Measurements from ENCODE around the gene HNRNPF.

Gene HNRNPF

DNA sequence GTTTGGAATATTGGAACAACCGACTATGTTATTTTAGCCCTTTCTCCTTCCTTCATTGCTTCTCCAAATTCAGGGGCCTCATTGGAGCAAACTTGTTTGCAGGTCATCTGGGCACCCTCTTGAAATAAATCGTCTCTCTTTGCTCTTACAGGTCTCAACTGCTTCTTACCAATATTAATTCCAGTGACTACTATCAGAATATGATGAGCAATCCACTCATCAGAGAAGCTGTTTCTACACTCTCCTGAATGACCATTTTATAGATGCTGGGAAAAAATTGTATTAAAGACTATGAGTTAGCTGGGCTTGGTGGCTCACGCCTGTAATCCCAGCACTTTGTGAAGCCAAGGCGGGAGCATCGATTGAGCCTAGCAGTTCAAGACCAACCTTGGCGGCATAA is 12.5 kb upstream of the HNRNPF start:
- TF ChIP-seq, protein P1, sequence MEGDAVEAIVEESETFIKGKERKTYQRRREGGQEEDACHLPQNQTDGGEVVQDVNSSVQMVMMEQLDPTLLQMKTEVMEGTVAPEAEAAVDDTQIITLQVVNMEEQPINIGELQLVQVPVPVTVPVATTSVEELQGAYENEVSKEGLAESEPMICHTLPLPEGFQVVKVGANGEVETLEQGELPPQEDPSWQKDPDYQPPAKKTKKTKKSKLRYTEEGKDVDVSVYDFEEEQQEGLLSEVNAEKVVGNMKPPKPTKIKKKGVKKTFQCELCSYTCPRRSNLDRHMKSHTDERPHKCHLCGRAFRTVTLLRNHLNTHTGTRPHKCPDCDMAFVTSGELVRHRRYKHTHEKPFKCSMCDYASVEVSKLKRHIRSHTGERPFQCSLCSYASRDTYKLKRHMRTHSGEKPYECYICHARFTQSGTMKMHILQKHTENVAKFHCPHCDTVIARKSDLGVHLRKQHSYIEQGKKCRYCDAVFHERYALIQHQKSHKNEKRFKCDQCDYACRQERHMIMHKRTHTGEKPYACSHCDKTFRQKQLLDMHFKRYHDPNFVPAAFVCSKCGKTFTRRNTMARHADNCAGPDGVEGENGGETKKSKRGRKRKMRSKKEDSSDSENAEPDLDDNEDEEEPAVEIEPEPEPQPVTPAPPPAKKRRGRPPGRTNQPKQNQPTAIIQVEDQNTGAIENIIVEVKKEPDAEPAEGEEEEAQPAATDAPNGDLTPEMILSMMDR (IDR thresholded peaks at IDR 0.05; ENCODE audit: low read depth, low read length, missing control alignments), result no peak
- Histone ChIP-seq H3K27me3 (replicated peaks) (no peaks in the 10 kb centered on the region), H3K4me3 (ENCODE audit: low read depth, low read length) (no peak overlapping the region), H3K27ac (no peak overlapping the region), H3K36me3 (replicated peaks) (no peaks in the 10 kb centered on the region)
- in situ Hi-C loops (cut with HindIII; ENCODE audit: low pct_ligation_motif_present, low sequenced_read_pairs), result no loop called here
- DNase-seq, result no peak

DNA sequence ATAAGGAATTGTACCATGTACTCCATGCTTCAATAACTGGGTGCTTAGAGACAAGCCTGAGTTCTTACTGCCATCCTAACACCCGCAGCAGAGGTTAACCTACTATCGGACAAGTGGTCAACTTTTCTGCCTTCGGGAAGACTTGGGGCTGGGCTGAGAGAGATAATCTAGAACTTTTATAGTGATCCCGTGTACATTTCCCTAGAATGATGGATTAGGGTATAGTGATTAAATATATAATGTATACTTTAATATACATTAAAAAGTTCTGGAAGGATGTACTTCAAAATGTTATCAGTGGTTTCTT is 12.2 kb upstream of the HNRNPF start:
- DNase-seq, result no peak
- H3K27ac ChIP-seq, result peak overlapping the region; percentile 85
- no peaks in the 10 kb centered on the region for H3K27me3 ChIP-seq (replicated peaks)
- TF ChIP-seq, protein P1 (IDR thresholded peaks at IDR 0.05; ENCODE audit: low read depth, low read length, missing control alignments), result no peak
- no peaks in the 10 kb centered on the region for H3K36me3 ChIP-seq (replicated peaks)
- in situ Hi-C loops (cut with HindIII; ENCODE audit: low pct_ligation_motif_present, low sequenced_read_pairs), result no loop called here
- peak overlapping the region; percentile 61 for H3K4me3 ChIP-seq (ENCODE audit: low read depth, low read length)

DNA sequence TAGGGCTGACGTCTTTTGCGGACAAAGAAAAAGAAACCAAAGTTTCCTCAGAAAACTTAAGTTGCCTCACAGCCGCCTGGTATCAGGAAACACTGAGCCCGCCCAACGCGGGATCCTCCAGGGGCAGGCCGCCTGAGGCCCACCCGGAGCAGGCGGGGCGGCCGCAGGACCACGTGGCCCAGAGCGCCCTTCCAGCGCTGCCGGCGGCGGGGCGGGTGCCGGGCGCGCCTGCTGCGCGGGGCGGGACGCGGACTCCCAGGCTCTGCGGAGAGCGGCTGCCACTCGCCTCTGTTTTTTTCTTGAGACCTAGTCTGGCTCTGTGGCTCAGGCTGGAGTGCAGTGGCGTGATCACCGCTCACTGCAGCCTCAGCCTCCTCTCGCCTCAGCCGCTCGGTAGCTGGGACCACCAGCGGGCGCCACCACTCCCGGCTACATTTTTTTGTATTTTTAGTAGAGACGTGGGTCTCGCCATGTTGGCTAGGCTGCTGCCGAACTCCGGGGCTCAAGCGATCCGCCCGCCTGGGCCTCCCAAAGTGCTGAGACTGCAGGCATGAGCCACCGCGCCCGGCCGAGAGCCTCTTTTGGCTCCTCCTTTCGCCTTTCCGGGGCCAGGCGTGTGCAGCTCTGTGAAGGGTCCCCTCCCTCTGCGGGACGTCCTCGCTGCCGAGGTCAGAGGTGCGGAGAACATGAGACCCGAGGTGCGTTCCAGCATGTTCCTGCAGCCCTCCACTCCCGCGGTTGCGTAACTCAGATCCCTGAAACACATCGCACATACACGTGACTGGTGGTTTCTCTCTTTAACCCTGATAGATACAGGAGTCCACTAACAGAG is 11.6 kb upstream of the HNRNPF start:
- TF ChIP-seq, protein P1 (IDR thresholded peaks at IDR 0.05; ENCODE audit: low read depth, low read length, missing control alignments), result peak; percentile 50
- H3K27ac ChIP-seq, result peak overlapping the region; percentile 85
- no peaks in the 10 kb centered on the region for H3K36me3 ChIP-seq (replicated peaks)
- in situ Hi-C loops (cut with HindIII; ENCODE audit: low pct_ligation_motif_present, low sequenced_read_pairs), result no loop called here
- H3K27me3 ChIP-seq (replicated peaks), result no peaks in the 10 kb centered on the region
- H3K4me3 ChIP-seq (ENCODE audit: low read depth, low read length), result peak overlapping the region; percentile 61
- DNase-seq, result peak; percentile 63

DNA sequence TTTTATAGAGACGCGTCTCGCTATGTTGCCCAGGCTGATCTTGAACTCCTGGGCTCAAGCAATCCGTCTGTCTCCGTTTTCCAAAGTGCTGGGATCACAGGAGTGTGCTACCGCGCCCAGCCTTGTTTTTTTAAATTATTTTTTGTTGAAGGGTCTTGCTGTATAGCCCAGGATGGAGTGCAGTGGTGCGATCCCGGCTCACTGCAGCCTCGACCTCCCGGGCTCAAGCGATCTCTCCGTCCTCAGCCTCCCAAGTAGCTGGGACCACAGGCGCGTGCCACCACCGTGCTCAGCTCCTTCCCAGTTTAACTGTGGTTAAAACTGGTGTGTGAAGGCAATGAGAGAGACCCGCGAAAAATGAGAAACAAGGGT is 11.0 kb upstream of the HNRNPF start:
- DNase-seq, result no peak
- Histone ChIP-seq H3K27me3 (replicated peaks) (no peaks in the 10 kb centered on the region), H3K36me3 (replicated peaks) (no peaks in the 10 kb centered on the region), H3K27ac (peak overlapping the region; percentile 85), H3K4me3 (ENCODE audit: low read depth, low read length) (peak overlapping the region; percentile 61)
- in situ Hi-C loops (cut with HindIII; ENCODE audit: low pct_ligation_motif_present, low sequenced_read_pairs), result no loop called here
- TF ChIP-seq, protein P1 (IDR thresholded peaks at IDR 0.05; ENCODE audit: low read depth, low read length, missing control alignments), result no peak

DNA sequence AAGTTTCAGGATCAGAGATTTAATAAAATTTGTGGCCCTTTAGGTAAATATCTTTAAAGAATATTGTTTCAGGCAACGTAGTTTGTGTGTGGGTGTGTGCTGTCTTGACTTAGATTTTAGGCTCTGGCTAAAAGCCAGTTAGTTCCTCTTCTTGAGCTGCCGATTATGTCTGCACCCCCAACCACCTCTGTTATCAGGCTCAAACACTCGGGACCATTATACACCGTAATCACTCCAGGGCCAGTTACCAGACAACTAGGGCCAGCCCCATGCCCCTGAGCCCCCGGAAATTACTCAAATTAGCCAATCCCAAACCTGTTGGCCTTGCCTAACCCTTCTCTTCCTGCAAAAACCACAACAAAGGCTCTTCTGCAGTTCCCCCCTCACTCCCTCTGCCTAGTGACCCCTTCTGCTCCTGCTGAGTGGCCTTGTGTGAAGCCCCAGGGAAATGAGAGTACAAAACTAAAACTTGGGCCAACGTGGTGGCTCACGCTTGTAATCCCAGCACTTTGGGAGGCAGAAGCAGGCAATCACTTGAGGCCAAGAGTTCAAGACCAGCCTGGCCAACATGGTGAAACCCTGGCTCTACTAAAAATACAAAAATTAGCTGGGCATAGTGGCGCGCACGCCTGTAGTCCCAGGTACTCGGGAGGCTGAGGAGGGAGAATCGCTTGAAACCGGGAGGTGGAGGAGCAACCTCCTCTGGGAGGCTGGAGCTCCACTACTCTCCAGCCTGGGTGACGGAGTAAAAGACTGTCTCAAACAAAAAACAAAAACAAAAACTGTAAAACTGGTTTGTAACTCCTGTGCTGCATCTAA is 9.2 kb upstream of the HNRNPF start:
- Histone ChIP-seq H3K27me3 (replicated peaks) (no peaks in the 10 kb centered on the region), H3K4me3 (ENCODE audit: low read depth, low read length) (no peak overlapping the region), H3K36me3 (replicated peaks) (no peaks in the 10 kb centered on the region), H3K27ac (no peak overlapping the region)
- DNase-seq, result no peak
- TF ChIP-seq, protein P1 (IDR thresholded peaks at IDR 0.05; ENCODE audit: low read depth, low read length, missing control alignments), result no peak
- in situ Hi-C loops (cut with HindIII; ENCODE audit: low pct_ligation_motif_present, low sequenced_read_pairs), result no loop called here
